SK-N-SH (cell line): Measurements from ENCODE around the gene RPSA. TPM values are rescaled to one million over a fixed set of nuclear protein-coding genes. Genes with fewer than 3 reads are reported as not detected.

Source experiments
- CTCF ChIA-PET: fragments of 300-600, 350-600 bp; formaldehyde crosslinking; extraction: SDS; loops from one replicate; lab custom pipeline; 2021; lab: Yijun Ruan, JAX
- POLR2A ChIA-PET: fragments of 350-600 bp; sonication (Branson Sonifier 250); formaldehyde crosslinking; extraction: SDS; loops from one replicate; lab custom pipeline; 2020; ENCODE audit warnings: antibody characterized with exemption, inconsistent platforms; lab: Yijun Ruan, JAX
- DNase-seq: peaks from one replicate; pipeline ENCODE4 v3.0.0; 2012
- H2AFZ ChIP-seq: fragments of 200-600 bp; sonication (generic); 2 replicates; pipeline ENCODE4 v1.8.1; 2016; ENCODE audit warnings: antibody characterized with exemption, mild to moderate bottlenecking, low read depth
- H3F3A ChIP-seq: fragments of 200-600 bp; sonication (generic); replicated peaks from 2 replicates; pipeline ENCODE3; 2016; ENCODE audit warnings: antibody characterized with exemption, mild to moderate bottlenecking; ENCODE audit not compliant: insufficient read depth
- H3K27ac ChIP-seq, 2 experiments: fragments of 200-500 bp in 1 of 2; fragments of 200-600 bp in 1 of 2; sonication (Bioruptor generic) in 1 of 2; sonication (generic), shearing (Covaris generic) in 1 of 2; 2 replicates each; pipeline versions ENCODE4 v1.5.1 to v1.6.1; 2014 to 2016; ENCODE audit warnings: low read depth in 2 of 2, inconsistent platforms in 1 of 2, low read length in 1 of 2, mild to moderate bottlenecking in 1 of 2, mixed read lengths in 1 of 2
- H3K27me3 ChIP-seq: fragments of 200-600 bp; sonication (generic), shearing (Covaris generic); 2 replicates; pipeline ENCODE4 v1.6.1; 2016; ENCODE audit warnings: mixed run types; ENCODE audit not compliant: insufficient read depth
- H3K36me3 ChIP-seq, 2 experiments: fragments of 200-500 bp in 1 of 2; fragments of 200-600 bp in 1 of 2; sonication (Bioruptor generic) in 1 of 2; sonication (generic) in 1 of 2; replicated peaks in 1 of 2; 2 replicates each; pipeline versions ENCODE3 to v1.5.1; 2014 to 2016; ENCODE audit warnings: low read length in 1 of 2, mild to moderate bottlenecking in 1 of 2; ENCODE audit not compliant: insufficient read depth in 2 of 2, control insufficient read depth in 1 of 2
- H3K4me1 ChIP-seq, 2 experiments: fragments of 200-500 bp in 1 of 2; fragments of 200-600 bp in 1 of 2; sonication (Bioruptor generic) in 1 of 2; sonication (generic), shearing (Covaris generic) in 1 of 2; 2 replicates each; pipeline versions ENCODE4 v1.5.1 to v1.6.1; 2014 to 2016; ENCODE audit warnings: low read depth in 1 of 2, low read length in 1 of 2, mixed run types in 1 of 2; ENCODE audit not compliant: insufficient read depth in 2 of 2, control insufficient read depth in 1 of 2
- H3K4me2 ChIP-seq: fragments of 200-600 bp; sonication (generic), shearing (Covaris generic); 2 replicates; pipeline ENCODE4 v1.6.1; 2017; ENCODE audit warnings: mixed run types
- H3K4me3 ChIP-seq, 2 experiments: fragments of 200-500 bp in 1 of 2; fragments of 200-600 bp in 1 of 2; sonication (Bioruptor generic) in 1 of 2; sonication (generic), shearing (Covaris generic) in 1 of 2; 2 replicates each; pipeline versions ENCODE4 v1.5.1 to v1.8.1; 2014 to 2016; ENCODE audit warnings: low read depth in 2 of 2, inconsistent platforms in 1 of 2, low read length in 1 of 2, mild to moderate bottlenecking in 1 of 2, mixed read lengths in 1 of 2, moderate library complexity in 1 of 2
- H3K79me2 ChIP-seq: fragments of 200-600 bp; sonication (generic); 2 replicates; pipeline ENCODE4 v1.8.1; 2017; ENCODE audit warnings: mild to moderate bottlenecking; ENCODE audit not compliant: insufficient read depth
- H3K9ac ChIP-seq: fragments of 200-600 bp; sonication (generic); 2 replicates; pipeline ENCODE4 v1.6.1; 2017; ENCODE audit warnings: mixed run types
- H3K9me2 ChIP-seq: fragments of 200-600 bp; sonication (generic); 2 replicates; pipeline ENCODE4 v1.6.1; 2017; ENCODE audit warnings: mixed run types
- H3K9me3 ChIP-seq: fragments of 200-600 bp; sonication (generic); 2 replicates; pipeline ENCODE4 v1.6.1; 2017; ENCODE audit warnings: mixed run types, mild to moderate bottlenecking, moderate library complexity
- H4K20me1 ChIP-seq: fragments of 200-600 bp; sonication (generic); 2 replicates; pipeline ENCODE4 v1.6.1; 2017; ENCODE audit warnings: mild to moderate bottlenecking, mixed run types; ENCODE audit not compliant: insufficient read depth
- CHD2 ChIP-seq: fragments of 150-350 bp; IDR thresholded peaks from 2 replicates; pipeline ENCODE4 v1.6.1; 2018; ENCODE audit warnings: low read length; ENCODE audit not compliant: partially characterized antibody
- ELF1 ChIP-seq: IDR thresholded peaks from 2 replicates; pipeline ENCODE4 v1.4.0; 2012
- EZH2phosphoT487 ChIP-seq: fragments of 200-600 bp; sonication (generic); IDR thresholded peaks from 2 replicates; pipeline ENCODE4 v1.6.1; 2017; ENCODE audit warnings: low read depth, mixed run types, mild to moderate bottlenecking, antibody characterized with exemption, moderate library complexity, borderline replicate concordance
- FOSL2 ChIP-seq: IDR thresholded peaks from 2 replicates; pipeline ENCODE4 v1.4.0; 2012; ENCODE audit warnings: low read depth, mild to moderate bottlenecking, moderate library complexity, borderline replicate concordance
- FOXJ3 ChIP-seq: sonication (generic); formaldehyde crosslinking; IDR thresholded peaks from 2 replicates; pipeline ENCODE4 v1.5.1; 2020; ENCODE audit warnings: mild to moderate bottlenecking, missing genetic modification reagents
- GATA2 ChIP-seq: sonication (generic); formaldehyde crosslinking; IDR thresholded peaks from 2 replicates; pipeline ENCODE4 v1.5.0; 2020; ENCODE audit warnings: mild to moderate bottlenecking, missing genetic modification reagents
- MAX ChIP-seq: IDR thresholded peaks from 2 replicates; pipeline ENCODE4 v1.4.0; 2012; ENCODE audit warnings: low read depth
- MXI1 ChIP-seq: IDR thresholded peaks from 2 replicates; pipeline ENCODE4 v1.6.1; 2012; ENCODE audit warnings: mild to moderate bottlenecking, low read depth, low read length, improper control_type of control experiment
- NFIC ChIP-seq: IDR thresholded peaks from 2 replicates; pipeline ENCODE4 v1.4.0; 2012; ENCODE audit warnings: borderline replicate concordance
- NRF1 ChIP-seq: IDR thresholded peaks from 2 replicates; pipeline ENCODE4 v1.6.1; 2012; ENCODE audit warnings: low read depth, mild to moderate bottlenecking, low read length
- PBX3 ChIP-seq: IDR thresholded peaks from 2 replicates; pipeline ENCODE4; 2012
- RAD21 ChIP-seq: IDR thresholded peaks from 2 replicates; pipeline ENCODE4 v1.6.1; 2012; ENCODE audit warnings: mild to moderate bottlenecking, low read length
- RFX5 ChIP-seq: IDR thresholded peaks from 2 replicates; pipeline ENCODE4 v1.6.1; 2012; ENCODE audit warnings: mild to moderate bottlenecking, improper control_type of control experiment, low read length
- RXRA ChIP-seq: IDR thresholded peaks from 2 replicates; pipeline ENCODE4 v1.4.0; 2012; ENCODE audit warnings: low read depth, mild to moderate bottlenecking, borderline replicate concordance
- SMC3 ChIP-seq: IDR thresholded peaks from 2 replicates; pipeline ENCODE4 v1.6.1; 2012; ENCODE audit warnings: low read depth, low read length, improper control_type of control experiment
- TCF12 ChIP-seq: IDR thresholded peaks from 2 replicates; pipeline ENCODE4 v1.4.0; 2012
- USF1 ChIP-seq: IDR thresholded peaks from 2 replicates; pipeline ENCODE4 v1.4.0; 2012; ENCODE audit warnings: low read depth, borderline replicate concordance
- ZBTB33 ChIP-seq: IDR thresholded peaks from 2 replicates; pipeline ENCODE4 v1.4.0; 2012; ENCODE audit warnings: low read depth, borderline replicate concordance
- WGBS: methylation state at CpG from one replicate; pipeline ENCODE4 v1.1.6; 2017; ENCODE audit warnings: low lambda C conversion rate; 5-methylcytosine and 5-hydroxymethylcytosine counted together
- polyA plus RNA-seq, 3 experiments: library from polyadenylated mRNA; depleted of rRNA; stranded (reverse); fragments of >200 nt; gene quantifications; 2 replicates each; pipeline ENCODE4 v1.2.3, GENCODE V29; 2012
- TF ChIP-seq, protein P1 (sequence below): IDR thresholded peaks from 2 replicates; pipeline ENCODE4 v1.6.1; 2012; ENCODE audit warnings: mild to moderate bottlenecking, low read depth, low read length, moderate library complexity
- TF ChIP-seq, protein P2 (sequence below): fragments of 150-350 bp; IDR thresholded peaks from 2 replicates; pipeline ENCODE4 v1.6.1; 2016; ENCODE audit warnings: mild to moderate bottlenecking, low read depth, low read length

Gene RPSA
- polyA plus RNA-seq, 1 of the 3 experiments (the other 2 are of a cell fraction), result 2,958 TPM

GRCh38 chr3:39362812-39363211 lies 43.7 kb upstream of the RPSA start:
- ChIA-PET POLR2A (no interaction called here), CTCF (no interaction called here)
- 46% methylated on average over 2 of the region's 2 CpGs for WGBS

More at GRCh38 chr3:39362812-39363211, 43.7 kb upstream of the RPSA start:
- H3K9me2 ChIP-seq, result no peaks in the 10 kb centered on the region
- no peak for TF ChIP-seq RXRA
- no peak for TF ChIP-seq EZH2phosphoT487
- TF ChIP-seq CHD2, result no peak
- no peak for TF ChIP-seq ZBTB33
- no peak for TF ChIP-seq FOSL2
- TF ChIP-seq ELF1, result no peak
- no peak for TF ChIP-seq NRF1
- no peak for TF ChIP-seq NFIC
- no peak for TF ChIP-seq FOXJ3 (CRISPR knock-in tag)
- TF ChIP-seq RFX5, result no peak
- no peak for TF ChIP-seq MAX
- TF ChIP-seq, protein P1, sequence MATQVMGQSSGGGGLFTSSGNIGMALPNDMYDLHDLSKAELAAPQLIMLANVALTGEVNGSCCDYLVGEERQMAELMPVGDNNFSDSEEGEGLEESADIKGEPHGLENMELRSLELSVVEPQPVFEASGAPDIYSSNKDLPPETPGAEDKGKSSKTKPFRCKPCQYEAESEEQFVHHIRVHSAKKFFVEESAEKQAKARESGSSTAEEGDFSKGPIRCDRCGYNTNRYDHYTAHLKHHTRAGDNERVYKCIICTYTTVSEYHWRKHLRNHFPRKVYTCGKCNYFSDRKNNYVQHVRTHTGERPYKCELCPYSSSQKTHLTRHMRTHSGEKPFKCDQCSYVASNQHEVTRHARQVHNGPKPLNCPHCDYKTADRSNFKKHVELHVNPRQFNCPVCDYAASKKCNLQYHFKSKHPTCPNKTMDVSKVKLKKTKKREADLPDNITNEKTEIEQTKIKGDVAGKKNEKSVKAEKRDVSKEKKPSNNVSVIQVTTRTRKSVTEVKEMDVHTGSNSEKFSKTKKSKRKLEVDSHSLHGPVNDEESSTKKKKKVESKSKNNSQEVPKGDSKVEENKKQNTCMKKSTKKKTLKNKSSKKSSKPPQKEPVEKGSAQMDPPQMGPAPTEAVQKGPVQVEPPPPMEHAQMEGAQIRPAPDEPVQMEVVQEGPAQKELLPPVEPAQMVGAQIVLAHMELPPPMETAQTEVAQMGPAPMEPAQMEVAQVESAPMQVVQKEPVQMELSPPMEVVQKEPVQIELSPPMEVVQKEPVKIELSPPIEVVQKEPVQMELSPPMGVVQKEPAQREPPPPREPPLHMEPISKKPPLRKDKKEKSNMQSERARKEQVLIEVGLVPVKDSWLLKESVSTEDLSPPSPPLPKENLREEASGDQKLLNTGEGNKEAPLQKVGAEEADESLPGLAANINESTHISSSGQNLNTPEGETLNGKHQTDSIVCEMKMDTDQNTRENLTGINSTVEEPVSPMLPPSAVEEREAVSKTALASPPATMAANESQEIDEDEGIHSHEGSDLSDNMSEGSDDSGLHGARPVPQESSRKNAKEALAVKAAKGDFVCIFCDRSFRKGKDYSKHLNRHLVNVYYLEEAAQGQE, result no peak
- TF ChIP-seq PBX3, result no peak
- TF ChIP-seq GATA2 (CRISPR knock-in tag), result no peak
- no peak for TF ChIP-seq USF1
- TF ChIP-seq, protein P2, sequence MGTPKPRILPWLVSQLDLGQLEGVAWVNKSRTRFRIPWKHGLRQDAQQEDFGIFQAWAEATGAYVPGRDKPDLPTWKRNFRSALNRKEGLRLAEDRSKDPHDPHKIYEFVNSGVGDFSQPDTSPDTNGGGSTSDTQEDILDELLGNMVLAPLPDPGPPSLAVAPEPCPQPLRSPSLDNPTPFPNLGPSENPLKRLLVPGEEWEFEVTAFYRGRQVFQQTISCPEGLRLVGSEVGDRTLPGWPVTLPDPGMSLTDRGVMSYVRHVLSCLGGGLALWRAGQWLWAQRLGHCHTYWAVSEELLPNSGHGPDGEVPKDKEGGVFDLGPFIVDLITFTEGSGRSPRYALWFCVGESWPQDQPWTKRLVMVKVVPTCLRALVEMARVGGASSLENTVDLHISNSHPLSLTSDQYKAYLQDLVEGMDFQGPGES, result no peak
- TF ChIP-seq TCF12, result no peak
- no peak for TF ChIP-seq SMC3
- TF ChIP-seq RAD21, result no peak
- no peak for TF ChIP-seq MXI1
- DNase-seq, result no peak
- H3K9me3 ChIP-seq, result no peaks in the 10 kb centered on the region
- H3K4me1 ChIP-seq, result no peaks in the 10 kb centered on the region
- no peak overlapping the region for H3K9ac ChIP-seq
- no peak overlapping the region for H3K4me3 ChIP-seq
- H3K4me2 ChIP-seq, result no peak overlapping the region
- H3K27me3 ChIP-seq, result no peaks in the 10 kb centered on the region
- no peak overlapping the region for H3K27ac ChIP-seq
- no peaks in the 10 kb centered on the region for H3K36me3 ChIP-seq
- H3K79me2 ChIP-seq, result no peaks in the 10 kb centered on the region
- no peaks in the 10 kb centered on the region for H4K20me1 ChIP-seq
- H2AFZ ChIP-seq, result no peak overlapping the region
- no peaks in the 10 kb centered on the region for H3F3A ChIP-seq
